Neural progenitor cell (in vitro differentiated cells): ENCODE data around the gene FAM124A. TPM values are rescaled to one million over a fixed set of nuclear protein-coding genes. Genes with fewer than 3 reads are reported as not detected.
A peak's percentile ranks its signal among the peaks of the same experiment; 100 is the strongest.

Experiments used
- DNase-seq: peaks from one replicate; pipeline ENCODE4 v3.0.0-alpha.2; 2016; ENCODE audit warnings: low spot score
- H2AFZ ChIP-seq: fragments of 200-600 bp; sonication (generic); replicated peaks from 2 replicates; pipeline ENCODE4 v1.6.1; 2016; ENCODE audit warnings: antibody characterized with exemption
- H3F3A ChIP-seq: fragments of 200-600 bp; sonication (generic); 2 replicates; pipeline ENCODE4 v1.6.1; 2016; ENCODE audit warnings: antibody characterized with exemption, low read depth
- H3K27ac ChIP-seq: fragments of 200-600 bp; sonication (generic); 2 replicates; pipeline ENCODE4 v1.5.1; 2016; ENCODE audit warnings: mild to moderate bottlenecking
- H3K27me3 ChIP-seq: fragments of 200-600 bp; sonication (generic); 2 replicates; pipeline ENCODE4 v1.6.1; 2016; ENCODE audit warnings: mild to moderate bottlenecking, moderate library complexity
- H3K36me3 ChIP-seq: fragments of 200-600 bp; sonication (generic); 2 replicates; pipeline ENCODE4 v1.5.1; 2016
- H3K4me1 ChIP-seq: fragments of 200-600 bp; sonication (generic); 2 replicates; pipeline ENCODE4 v1.6.1; 2016; ENCODE audit warnings: mixed run types
- H3K4me2 ChIP-seq: fragments of 200-600 bp; sonication (generic); 2 replicates; pipeline ENCODE4 v1.6.1; 2016
- H3K4me3 ChIP-seq: fragments of 200-600 bp; sonication (generic); 2 replicates; pipeline ENCODE4 v1.5.1; 2016
- H3K79me2 ChIP-seq: fragments of 200-600 bp; sonication (generic); 2 replicates; pipeline ENCODE4 v1.6.1; 2016; ENCODE audit warnings: low read depth
- H3K9ac ChIP-seq: fragments of 200-600 bp; sonication (generic); 2 replicates; pipeline ENCODE4 v1.6.1; 2016
- H3K9me3 ChIP-seq: fragments of 200-600 bp; sonication (generic); 2 replicates; pipeline ENCODE4 v1.5.1; 2016; ENCODE audit warnings: low read depth
- H4K20me1 ChIP-seq: fragments of 200-600 bp; sonication (generic); 2 replicates; pipeline ENCODE4 v1.6.1; 2016; ENCODE audit warnings: low read depth
- H3K27ac Mint-ChIP-seq: 3 replicates; pipeline ENCODE4 v1.8.0; 2021; ENCODE audit warnings: mixed read lengths
- H3K27me3 Mint-ChIP-seq: 2 replicates; pipeline ENCODE4 v1.8.0; 2022; ENCODE audit warnings: low read depth, mild to moderate bottlenecking, inconsistent platforms, moderate library complexity, mixed read lengths; ENCODE audit not compliant: insufficient read depth
- H3K36me3 Mint-ChIP-seq: 3 replicates; pipeline ENCODE4 v1.8.0; 2021; ENCODE audit warnings: mixed read lengths
- H3K4me1 Mint-ChIP-seq: 3 replicates; pipeline ENCODE4 v1.8.0; 2021; ENCODE audit warnings: mixed read lengths
- H3K4me3 Mint-ChIP-seq: 3 replicates; pipeline ENCODE4 v1.8.0; 2021; ENCODE audit warnings: mild to moderate bottlenecking, moderate library complexity, mixed read lengths
- H3K9me3 Mint-ChIP-seq: 3 replicates; pipeline ENCODE4 v1.8.0; 2020; ENCODE audit warnings: mixed read lengths
- CTCF ChIP-seq: fragments of 200-600 bp; sonication (generic); IDR thresholded peaks from 2 replicates; pipeline ENCODE4 v1.5.1; 2017; ENCODE audit warnings: antibody characterized with exemption, mild to moderate bottlenecking
- EZH2 ChIP-seq: fragments of 200-600 bp; sonication (generic); IDR thresholded peaks from 2 replicates; pipeline ENCODE4 v1.6.1; 2017; ENCODE audit warnings: antibody characterized with exemption, mild to moderate bottlenecking, moderate library complexity
- EZH2phosphoT487 ChIP-seq: fragments of 200-600 bp; sonication (generic); IDR thresholded peaks from 2 replicates; pipeline ENCODE4 v1.6.1; 2017; ENCODE audit warnings: antibody characterized with exemption
- total RNA-seq: library from RNA; depleted of rRNA; stranded (reverse); fragments of >200 nt; gene quantifications from 2 replicates; pipeline ENCODE4 v1.2.3, GENCODE V29; 2015; ENCODE audit warnings: low replicate concordance

Gene FAM124A
- total RNA-seq, 1 donor from 2014 or later, result 22.6 TPM

- H3K4me2 ChIP-seq, result no peak overlapping the region
- Mint-ChIP-seq H3K27ac (no peak overlapping the region), H3K27me3 (no peaks in the 10 kb centered on the region), H3K4me1 (peaks cover 23% of the 10 kb centered on the region), H3K36me3 (peaks cover 17% of the 10 kb centered on the region), H3K4me3 (no peak overlapping the region), H3K9me3 (no peaks in the 10 kb centered on the region)
- peaks cover 74% of the 10 kb centered on the region for H3K79me2 ChIP-seq
- no peaks in the 10 kb centered on the region for H3K9me3 ChIP-seq
- TF ChIP-seq EZH2phosphoT487 (no peak), CTCF (no peak), EZH2 (no peak)
- no peaks in the 10 kb centered on the region for H3K27me3 ChIP-seq
- H3K9ac ChIP-seq, result no peak overlapping the region
- H4K20me1 ChIP-seq, result peaks cover 56% of the 10 kb centered on the region
- peaks cover 39% of the 10 kb centered on the region for H3F3A ChIP-seq
- no peak for DNase-seq
- no peak overlapping the region for H3K27ac ChIP-seq
- H3K4me1 ChIP-seq, result peaks cover 40% of the 10 kb centered on the region
- peaks cover 13% of the 10 kb centered on the region for H3K36me3 ChIP-seq
- H2AFZ ChIP-seq, result no peak overlapping the region
- no peak overlapping the region for H3K4me3 ChIP-seq
Observed at GRCh38 chr13:51234676-51235075, 12.5 kb downstream of the FAM124A start.

- peaks cover 13% of the 10 kb centered on the region for H3K36me3 ChIP-seq
- H3K27me3 ChIP-seq, result no peaks in the 10 kb centered on the region
- peaks cover 35% of the 10 kb centered on the region for H3K4me1 ChIP-seq
- Mint-ChIP-seq H3K27me3 (no peaks in the 10 kb centered on the region), H3K36me3 (peaks cover 17% of the 10 kb centered on the region), H3K4me3 (no peak overlapping the region), H3K4me1 (peaks cover 20% of the 10 kb centered on the region), H3K9me3 (no peaks in the 10 kb centered on the region), H3K27ac (no peak overlapping the region)
- no peak overlapping the region for H3K27ac ChIP-seq
- no peak overlapping the region for H2AFZ ChIP-seq
- H3K4me3 ChIP-seq, result no peak overlapping the region
- peaks cover 37% of the 10 kb centered on the region for H3F3A ChIP-seq
- no peak overlapping the region for H3K9ac ChIP-seq
- DNase-seq, result no peak
- H3K9me3 ChIP-seq, result no peaks in the 10 kb centered on the region
- peaks cover 50% of the 10 kb centered on the region for H4K20me1 ChIP-seq
- TF ChIP-seq EZH2, result no peak
- no peak for TF ChIP-seq CTCF
- no peak overlapping the region for H3K4me2 ChIP-seq
- peaks cover 73% of the 10 kb centered on the region for H3K79me2 ChIP-seq
Observed at GRCh38 chr13:51235186-51235585, 13.0 kb downstream of the FAM124A start.

DNA sequence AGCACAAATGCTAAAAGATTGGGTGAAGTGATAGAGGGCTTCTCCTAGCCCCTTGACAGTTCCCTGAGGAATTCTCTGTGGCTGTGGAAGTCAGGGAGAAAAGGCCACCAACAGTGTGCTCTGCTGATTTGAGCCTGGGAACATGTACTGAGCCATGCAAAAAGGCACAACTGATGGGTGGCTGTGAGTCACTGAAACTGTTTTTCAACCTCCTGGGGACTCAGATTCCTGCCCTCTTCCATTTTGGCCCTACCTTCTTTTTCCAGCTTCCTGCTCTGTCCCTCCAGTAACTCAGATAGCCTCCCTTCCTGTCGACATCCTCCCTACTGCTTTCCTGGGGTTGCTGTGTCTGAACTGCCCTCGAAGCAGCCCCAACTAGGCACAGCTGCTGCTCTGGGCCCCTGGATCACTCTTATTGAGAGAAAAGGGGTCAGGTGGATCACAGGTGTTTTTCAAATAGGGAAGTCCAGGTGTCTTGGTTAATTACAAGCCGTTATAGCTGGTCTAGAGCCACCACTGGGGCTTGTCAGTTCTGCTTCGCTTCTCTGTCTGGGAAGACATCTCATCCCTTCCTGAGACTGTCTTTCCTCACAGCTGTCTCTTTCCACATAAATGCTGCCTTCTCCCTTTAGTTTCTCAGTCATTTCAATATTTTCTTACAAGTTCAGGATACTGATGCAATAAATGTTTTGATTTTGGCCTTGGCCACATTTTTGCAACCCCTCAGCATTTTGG is 13.7 kb downstream of the FAM124A start:
- H3K36me3 ChIP-seq, result peaks cover 13% of the 10 kb centered on the region
- no peak overlapping the region for H2AFZ ChIP-seq
- peaks cover 44% of the 10 kb centered on the region for H4K20me1 ChIP-seq
- no peak for DNase-seq
- H3K79me2 ChIP-seq, result peaks cover 66% of the 10 kb centered on the region
- H3K27ac Mint-ChIP-seq, result peak overlapping the region; percentile 89
- no peaks in the 10 kb centered on the region for H3K9me3 Mint-ChIP-seq
- peaks cover 17% of the 10 kb centered on the region for H3K36me3 Mint-ChIP-seq
- no peaks in the 10 kb centered on the region for H3K27me3 Mint-ChIP-seq
- peaks cover 19% of the 10 kb centered on the region for H3K4me1 Mint-ChIP-seq
- H3F3A ChIP-seq, result peaks cover 37% of the 10 kb centered on the region
- H3K27me3 ChIP-seq, result no peaks in the 10 kb centered on the region
- no peak overlapping the region for H3K4me2 ChIP-seq
- H3K9ac ChIP-seq, result no peak overlapping the region
- H3K4me1 ChIP-seq, result peaks cover 29% of the 10 kb centered on the region
- no peak overlapping the region for H3K4me3 Mint-ChIP-seq
- TF ChIP-seq EZH2phosphoT487, result no peak
- TF ChIP-seq CTCF, result no peak
- no peak for TF ChIP-seq EZH2
- no peak overlapping the region for H3K27ac ChIP-seq
- no peaks in the 10 kb centered on the region for H3K9me3 ChIP-seq
- no peak overlapping the region for H3K4me3 ChIP-seq
